ENCODE measurements around the gene GSTP1.
"Not testable (repeated sequence)": the region's sequence is repeated elsewhere in the genome, so short reads cannot be mapped to it uniquely, and the experiment has no call there.

The GSTP1 gene

DNA sequence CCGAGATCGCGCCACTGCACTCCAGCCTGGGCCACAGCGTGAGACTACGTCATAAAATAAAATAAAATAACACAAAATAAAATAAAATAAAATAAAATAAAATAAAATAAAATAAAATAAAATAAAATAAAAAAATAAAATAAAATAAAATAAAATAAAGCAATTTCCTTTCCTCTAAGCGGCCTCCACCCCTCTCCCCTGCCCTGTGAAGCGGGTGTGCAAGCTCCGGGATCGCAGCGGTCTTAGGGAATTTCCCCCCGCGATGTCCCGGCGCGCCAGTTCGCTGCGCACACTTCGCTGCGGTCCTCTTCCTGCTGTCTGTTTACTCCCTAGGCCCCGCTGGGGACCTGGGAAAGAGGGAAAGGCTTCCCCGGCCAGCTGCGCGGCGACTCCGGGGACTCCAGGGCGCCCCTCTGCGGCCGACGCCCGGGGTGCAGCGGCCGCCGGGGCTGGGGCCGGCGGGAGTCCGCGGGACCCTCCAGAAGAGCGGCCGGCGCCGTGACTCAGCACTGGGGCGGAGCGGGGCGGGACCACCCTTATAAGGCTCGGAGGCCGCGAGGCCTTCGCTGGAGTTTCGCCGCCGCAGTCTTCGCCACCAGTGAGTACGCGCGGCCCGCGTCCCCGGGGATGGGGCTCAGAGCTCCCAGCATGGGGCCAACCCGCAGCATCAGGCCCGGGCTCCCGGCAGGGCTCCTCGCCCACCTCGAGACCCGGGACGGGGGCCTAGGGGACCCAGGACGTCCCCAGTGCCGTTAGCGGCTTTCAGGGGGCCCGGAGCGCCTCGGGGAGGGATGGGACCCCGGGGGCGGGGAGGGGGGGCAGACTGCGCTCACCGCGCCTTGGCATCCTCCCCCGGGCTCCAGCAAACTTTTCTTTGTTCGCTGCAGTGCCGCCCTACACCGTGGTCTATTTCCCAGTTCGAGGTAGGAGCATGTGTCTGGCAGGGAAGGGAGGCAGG is at the start of gene GSTP1:
TSS of gene GSTP1 (plus strand) at position 566 of the 958 bp plus-strand sequence. CDS start at position 598, 32 bp downstream.
- no peak for TF ChIP-seq GATA1 (IDR thresholded peaks at IDR 0.05; ENCODE audit: low read depth, low read length)
- TF ChIP-seq POLR2A (IDR thresholded peaks at IDR 0.05; ENCODE audit: low read length): peak; percentile 32
- DNase-seq: peak; percentile 94 to 96

DNA sequence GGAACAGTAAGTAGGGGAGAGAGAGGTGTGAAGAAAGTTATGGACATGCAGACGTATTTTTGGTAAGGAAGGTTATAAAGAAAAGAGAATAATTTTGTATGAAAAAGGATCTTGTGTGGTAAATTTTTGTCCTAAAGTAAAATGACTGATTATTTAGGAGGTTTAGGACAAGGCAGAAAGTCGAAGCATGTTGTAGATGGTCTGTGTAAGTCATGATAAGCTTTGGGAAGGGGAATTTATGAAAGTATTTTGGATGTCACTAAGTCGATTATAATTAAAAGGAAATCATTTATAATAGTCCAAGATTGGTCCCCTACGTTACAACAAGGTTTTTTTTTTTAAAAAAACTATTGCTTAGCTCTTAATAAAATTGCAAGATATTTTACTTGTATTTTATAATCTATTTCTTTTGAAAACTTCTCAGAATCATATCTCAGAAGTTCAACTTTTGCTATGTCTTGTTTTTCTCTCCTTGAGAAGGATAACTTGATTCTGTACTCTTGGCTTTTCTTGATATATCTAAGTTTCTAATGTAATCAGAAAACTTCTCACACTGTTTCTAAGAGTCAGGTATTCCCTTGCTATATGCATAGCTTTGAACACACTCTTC is 49.4 kb upstream of the GSTP1 start:
- TF ChIP-seq POLR2A (IDR thresholded peaks at IDR 0.05; ENCODE audit: low read length) (no peak), GATA1 (IDR thresholded peaks at IDR 0.05; ENCODE audit: low read depth, low read length) (no peak)
- DNase-seq: peak; percentile 38 to 39

DNA sequence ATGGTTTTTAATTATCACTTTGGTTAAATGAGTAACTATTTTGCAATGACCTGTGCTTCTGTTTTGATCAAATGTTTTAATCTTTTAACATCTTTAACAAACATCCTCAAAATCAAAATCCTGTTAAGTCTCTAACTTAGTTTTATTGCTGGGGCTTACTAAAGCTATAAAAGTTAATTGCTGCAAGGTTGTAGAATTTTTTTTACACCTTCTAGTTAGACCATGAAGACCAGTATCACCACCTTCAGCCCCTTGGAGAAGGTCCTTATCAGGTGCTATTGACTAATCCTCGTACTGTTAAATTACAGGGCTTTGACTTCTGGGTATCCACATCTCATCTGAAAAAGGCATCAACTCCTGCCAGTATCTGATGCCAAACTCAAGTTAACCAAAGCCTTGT is 48.1 kb upstream of the GSTP1 start:
- DNase-seq: no peak
- TF ChIP-seq GATA1 (IDR thresholded peaks at IDR 0.05; ENCODE audit: low read depth, low read length): no peak
- TF ChIP-seq POLR2A (IDR thresholded peaks at IDR 0.05; ENCODE audit: low read length): no peak

DNA sequence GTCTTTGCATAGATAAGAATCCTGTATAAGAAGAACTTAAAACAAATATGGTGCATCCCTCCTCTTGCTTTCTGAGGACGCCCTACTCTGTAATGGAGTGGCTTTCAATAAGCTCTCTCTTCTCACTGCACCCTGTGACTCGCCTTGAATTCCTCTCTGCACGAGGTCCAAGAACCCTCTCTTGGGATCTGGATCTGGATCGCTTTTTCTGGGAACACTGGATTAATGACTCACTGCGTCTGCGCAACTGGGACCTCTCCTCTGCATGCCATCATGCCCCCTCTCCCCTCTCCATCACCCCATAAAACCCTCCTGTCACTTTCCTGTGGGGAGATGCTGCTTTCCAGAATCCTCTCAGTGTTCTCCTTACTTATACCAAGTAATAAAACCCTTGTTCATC is 45.3 kb upstream of the GSTP1 start:
- no peak for DNase-seq
- TF ChIP-seq POLR2A (IDR thresholded peaks at IDR 0.05; ENCODE audit: low read length) (no peak), GATA1 (IDR thresholded peaks at IDR 0.05; ENCODE audit: low read depth, low read length) (no peak)

DNA sequence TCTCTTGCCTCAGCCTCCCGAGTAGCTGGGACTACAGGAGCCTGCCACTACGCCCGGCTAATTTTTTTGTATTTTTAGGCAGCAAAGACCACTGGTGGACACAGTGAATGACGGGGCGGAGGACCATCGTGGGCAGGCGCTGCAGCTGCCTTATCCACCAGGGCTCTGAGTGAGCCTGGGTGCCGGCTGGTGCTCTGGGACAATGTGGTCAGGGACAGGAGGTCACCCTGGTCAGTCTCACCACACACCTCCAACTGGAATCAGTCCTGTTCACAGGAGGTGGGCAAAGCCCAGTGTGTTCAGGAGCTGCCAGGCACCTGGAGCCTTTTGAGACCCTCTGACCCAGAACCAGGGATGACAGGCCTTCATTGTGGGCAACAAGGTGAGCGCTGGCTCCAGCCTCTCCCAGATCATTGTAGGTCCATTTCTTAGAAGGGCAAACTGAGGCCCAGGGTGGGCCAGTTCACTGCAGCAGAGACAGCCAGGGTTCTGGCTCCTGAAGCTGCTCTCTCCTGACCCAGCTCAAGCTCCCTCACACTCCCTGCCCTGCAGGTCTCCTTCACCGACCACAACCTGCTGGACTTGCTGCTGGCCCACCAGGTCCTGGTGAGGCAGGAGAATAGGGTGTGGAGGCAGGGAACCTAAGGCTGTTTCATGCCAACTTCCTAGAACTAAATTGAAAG is 44.6 kb upstream of the GSTP1 start:
- DNase-seq: no peak
- TF ChIP-seq GATA1 (IDR thresholded peaks at IDR 0.05; ENCODE audit: low read depth, low read length): no peak
- no peak for TF ChIP-seq POLR2A (IDR thresholded peaks at IDR 0.05; ENCODE audit: low read length)

DNA sequence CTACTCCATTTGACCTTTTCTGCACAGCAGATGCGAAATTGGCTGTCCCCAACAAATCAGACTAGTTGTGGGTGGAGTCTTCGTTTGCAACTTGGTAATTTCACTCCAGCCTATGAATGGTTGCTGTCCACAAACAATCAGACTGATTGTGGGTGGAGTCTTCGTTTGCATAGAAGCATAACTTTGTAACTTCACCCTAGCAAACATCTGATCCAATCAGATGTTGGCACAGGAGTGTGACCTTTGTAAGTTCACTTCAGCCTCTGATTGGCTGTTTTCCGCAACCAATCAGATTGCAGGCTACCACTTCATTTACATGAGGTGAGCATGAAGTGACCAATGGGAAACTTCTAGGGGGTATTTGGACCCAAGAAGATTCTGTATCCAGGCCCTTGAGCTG is 44.1 kb upstream of the GSTP1 start:
- TF ChIP-seq POLR2A (IDR thresholded peaks at IDR 0.05; ENCODE audit: low read length): no peak
- no peak for TF ChIP-seq GATA1 (IDR thresholded peaks at IDR 0.05; ENCODE audit: low read depth, low read length)
- peak in 1 of 2 experiments; percentile 20 for DNase-seq

DNA sequence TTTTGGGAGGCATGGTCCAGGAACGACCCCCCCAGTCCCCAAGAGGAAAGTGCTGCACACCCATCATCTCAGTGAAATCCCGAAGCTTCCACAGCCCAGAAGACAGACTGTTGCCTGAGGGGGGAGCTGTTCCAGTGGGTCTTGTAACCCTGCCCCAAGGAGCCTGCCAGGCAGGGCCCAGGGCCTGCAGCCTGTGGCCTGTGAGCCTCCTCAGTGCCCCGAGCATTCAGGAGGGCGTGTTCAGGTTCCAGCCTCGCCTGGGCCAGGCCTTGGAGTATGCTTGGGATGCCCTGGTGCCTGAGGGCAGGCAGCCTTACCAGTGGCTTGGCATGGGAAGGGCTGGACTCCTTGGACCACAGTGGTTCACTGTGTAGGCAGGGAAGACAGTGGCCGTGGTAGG is 42.4 kb upstream of the GSTP1 start:
- DNase-seq: no peak
- TF ChIP-seq GATA1 (IDR thresholded peaks at IDR 0.05; ENCODE audit: low read depth, low read length) (no peak), POLR2A (IDR thresholded peaks at IDR 0.05; ENCODE audit: low read length) (no peak)

DNA sequence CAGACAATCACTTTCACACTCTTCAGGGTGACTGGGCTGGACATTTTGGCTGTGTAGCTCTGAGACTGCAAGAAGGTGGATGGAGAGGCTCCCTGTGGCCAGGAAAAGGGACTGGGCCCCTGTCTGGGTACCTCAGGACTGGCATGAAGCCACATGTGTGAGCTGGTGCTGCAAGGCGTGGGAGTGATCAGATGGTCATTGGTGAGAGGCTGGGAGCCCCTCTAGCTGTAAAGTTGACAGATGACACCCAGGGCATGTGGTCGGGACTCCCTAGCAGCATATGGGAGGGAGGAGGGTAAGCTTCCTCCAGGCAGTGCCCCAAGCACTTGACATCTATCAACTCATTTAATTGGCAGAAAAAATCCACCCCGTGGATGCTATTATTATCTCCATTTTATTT is 41.4 kb upstream of the GSTP1 start:
- DNase-seq: no peak
- TF ChIP-seq GATA1 (IDR thresholded peaks at IDR 0.05; ENCODE audit: low read depth, low read length): no peak
- TF ChIP-seq POLR2A (IDR thresholded peaks at IDR 0.05; ENCODE audit: low read length): no peak

DNA sequence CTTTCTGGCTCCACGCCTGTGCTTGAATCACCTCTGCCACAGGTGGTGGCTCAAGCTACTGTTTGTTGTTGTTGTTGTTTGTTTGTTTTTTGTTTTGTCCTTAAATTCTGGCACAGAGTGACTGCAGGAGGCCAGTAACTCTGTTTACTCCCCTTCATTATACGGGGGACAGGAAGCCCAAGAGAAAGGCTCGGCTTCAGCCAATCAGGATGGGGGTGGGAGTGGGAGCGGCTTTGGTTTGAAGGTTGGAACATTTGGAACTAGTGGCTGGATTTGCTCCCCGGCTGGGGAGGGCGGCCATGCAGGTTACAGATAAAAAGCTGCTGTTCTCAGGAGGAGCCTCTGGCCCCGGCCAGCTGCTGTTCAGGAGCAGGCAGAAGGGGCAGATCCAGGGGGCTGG is 40.6 kb upstream of the GSTP1 start:
- TF ChIP-seq GATA1 (IDR thresholded peaks at IDR 0.05; ENCODE audit: low read depth, low read length) (no peak), POLR2A (IDR thresholded peaks at IDR 0.05; ENCODE audit: low read length) (no peak)
- no peak for DNase-seq

DNA sequence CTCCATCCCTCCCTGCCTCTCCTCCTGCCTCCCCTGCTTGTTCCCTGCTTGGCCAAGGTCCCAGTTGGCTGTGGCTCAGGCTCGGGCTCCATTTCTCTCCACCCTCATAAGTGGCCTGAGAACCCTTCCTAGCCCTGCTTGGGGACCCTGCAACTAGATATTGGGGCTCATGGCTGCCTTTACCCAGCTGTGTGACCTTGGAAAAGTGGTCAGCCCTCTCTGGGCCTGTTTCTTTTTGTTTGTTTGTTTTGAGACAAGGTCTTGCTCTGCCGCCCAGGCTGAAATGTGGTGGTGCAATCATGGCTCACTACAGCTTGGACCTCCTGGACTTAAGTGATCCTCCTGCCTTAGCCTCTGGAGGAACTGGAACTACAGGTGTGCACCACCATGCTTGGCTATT is 40.0 kb upstream of the GSTP1 start:
- no peak for DNase-seq
- TF ChIP-seq POLR2A (IDR thresholded peaks at IDR 0.05; ENCODE audit: low read length) (no peak), GATA1 (IDR thresholded peaks at IDR 0.05; ENCODE audit: low read depth, low read length) (no peak)

DNA sequence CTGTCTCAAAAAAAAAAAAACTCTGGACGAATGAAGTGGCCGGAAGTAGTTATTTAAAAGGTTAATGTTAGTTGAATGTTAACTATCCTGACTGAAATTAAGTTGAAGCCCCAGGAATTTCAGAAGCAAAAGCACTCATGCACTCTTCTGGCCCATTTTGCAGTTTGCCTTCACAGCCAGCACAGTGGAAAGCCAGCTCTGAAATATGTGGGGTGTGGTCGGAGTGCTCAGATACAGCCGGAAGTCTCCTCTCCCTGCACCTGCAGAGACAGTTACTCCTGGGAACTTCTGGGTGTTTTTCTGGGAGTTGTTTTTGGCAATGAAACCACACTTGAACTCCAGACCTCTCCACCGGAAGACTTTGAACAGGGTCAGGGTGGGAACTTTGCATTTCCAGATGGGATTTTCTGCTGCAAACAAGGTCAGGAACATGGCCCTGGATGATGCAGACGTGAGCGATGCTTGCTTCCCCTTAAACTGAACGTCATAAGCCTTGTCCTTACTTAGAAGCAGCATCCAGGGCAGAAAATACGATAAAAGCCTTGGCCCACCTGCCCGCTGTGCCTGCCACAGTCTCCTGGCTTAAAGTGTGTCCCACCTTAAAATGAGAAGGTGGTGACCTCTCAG is 38.9 kb upstream of the GSTP1 start:
- no peak for TF ChIP-seq GATA1 (IDR thresholded peaks at IDR 0.05; ENCODE audit: low read depth, low read length)
- no peak for TF ChIP-seq POLR2A (IDR thresholded peaks at IDR 0.05; ENCODE audit: low read length)

DNA sequence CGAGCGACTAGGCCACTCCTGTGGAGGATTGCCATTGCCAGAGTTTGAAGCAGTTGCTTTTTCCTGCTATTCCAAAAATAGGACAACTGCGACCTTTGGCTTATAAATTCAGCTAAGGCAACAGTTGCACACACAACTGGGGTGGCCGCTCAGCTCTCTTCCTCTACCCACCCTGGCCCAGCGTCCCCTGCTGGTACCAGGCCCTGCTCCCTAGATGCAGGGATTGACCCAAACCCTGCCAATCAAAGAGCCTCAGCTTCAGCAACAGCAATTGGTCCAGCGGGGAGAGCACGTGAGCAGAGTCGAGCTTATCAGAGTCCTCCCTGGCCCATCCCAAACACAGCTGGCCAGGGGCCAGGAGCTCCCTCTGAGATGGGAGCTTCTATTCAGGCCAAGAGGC is 38.3 kb upstream of the GSTP1 start:
- peak; percentile 78 to 81 for DNase-seq
- no peak for TF ChIP-seq POLR2A (IDR thresholded peaks at IDR 0.05; ENCODE audit: low read length)
- no peak for TF ChIP-seq GATA1 (IDR thresholded peaks at IDR 0.05; ENCODE audit: low read depth, low read length)

More for the DNA sequence above, 38.9 kb upstream of the GSTP1 start:
- DNase-seq: no peak

DNA sequence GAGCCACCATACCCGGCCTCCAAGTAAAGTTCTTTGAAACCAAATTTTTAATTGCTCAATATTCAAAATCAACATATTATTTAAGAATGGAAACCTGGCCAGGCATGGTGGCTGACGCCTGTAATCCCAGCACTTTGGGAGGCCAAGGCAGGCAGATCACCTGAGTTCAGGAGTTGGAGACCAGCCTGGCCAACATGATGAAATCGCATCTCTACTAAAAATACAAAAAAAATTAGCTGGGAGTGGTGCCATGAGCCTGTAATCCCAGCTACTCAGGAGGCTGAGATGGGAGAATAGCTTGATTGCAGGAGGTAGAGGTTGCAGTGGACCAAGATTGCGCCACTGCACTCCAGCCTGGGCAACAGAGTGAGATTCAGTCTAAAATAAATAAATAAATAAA is 35.5 kb upstream of the GSTP1 start:
- DNase-seq: not testable (repeated sequence)

All from erythroblast (primary cell).